Amniotic epithelial cell (primary cell): Measurements from ENCODE around the gene SPATC1L.
"Not testable (repeated sequence)": the region's sequence is repeated elsewhere in the genome, so short reads cannot be mapped to it uniquely, and the experiment has no call there.

Experiments used
- DNase-seq: peaks from one replicate; pipeline ENCODE4 v3.0.0-alpha.2; 2010; ENCODE audit warnings: low read depth

Gene SPATC1L

GRCh38 chr21:46200877-46201803 is 16.9 kb upstream of the SPATC1L start:
- DNase-seq, result not testable (repeated sequence)

GRCh38 chr21:46199436-46200373 is 15.4 kb upstream of the SPATC1L start:
- no peak for DNase-seq

- no peak for DNase-seq
These were observed 12.5 kb upstream of the SPATC1L start for GRCh38 chr21:46196733-46197132.

GRCh38 chr21:46195595-46196195 is 11.4 kb upstream of the SPATC1L start:
- no peak for DNase-seq

- DNase-seq, result no peak
These were observed 10.4 kb upstream of the SPATC1L start for GRCh38 chr21:46194374-46195334.

- DNase-seq, result no peak
These were observed 9.6 kb upstream of the SPATC1L start for GRCh38 chr21:46193829-46194373.

- DNase-seq, result no peak
These were observed 7.7 kb upstream of the SPATC1L start for GRCh38 chr21:46191686-46192575.

- DNase-seq, result peak; percentile 85
These were observed 7.0 kb upstream of the SPATC1L start for GRCh38 chr21:46191257-46191685.

- DNase-seq, result no peak
These were observed 6.4 kb upstream of the SPATC1L start for GRCh38 chr21:46190491-46191131.

- no peak for DNase-seq
These were observed 5.8 kb upstream of the SPATC1L start for GRCh38 chr21:46189959-46190490.

- DNase-seq, result peak; percentile 60
These were observed 5.1 kb upstream of the SPATC1L start for GRCh38 chr21:46189213-46189958.

GRCh38 chr21:46188226-46189212 is 4.3 kb upstream of the SPATC1L start:
- DNase-seq, result peak; percentile 33

- no peak for DNase-seq
These were observed 3.6 kb upstream of the SPATC1L start for GRCh38 chr21:46187814-46188213.

- DNase-seq, result no peak
These were observed 3.0 kb upstream of the SPATC1L start for GRCh38 chr21:46187261-46187660.

GRCh38 chr21:46185716-46186115 is 1.5 kb upstream of the SPATC1L start:
- no peak for DNase-seq

- peak; percentile 80 for DNase-seq
These were observed 631 bp upstream of the SPATC1L start for GRCh38 chr21:46184625-46185555.
